Endothelial cell (in vitro differentiated cells): ENCODE results near the gene ATP5IF1. TPM values are rescaled to one million over a fixed set of nuclear protein-coding genes. Genes with fewer than 3 reads are reported as not detected.

Experiments used
- DNase-seq: peaks from one replicate; pipeline ENCODE4 v3.0.0; 2021; ENCODE audit warnings: low spot score
- H3K27ac Mint-ChIP-seq: one replicate; pipeline ENCODE4 v1.8.0; 2021; ENCODE audit warnings: mixed read lengths, inconsistent platforms; ENCODE audit not compliant: unreplicated experiment
- H3K27me3 Mint-ChIP-seq: one replicate; pipeline ENCODE4 v1.8.0; 2021; ENCODE audit warnings: mild to moderate bottlenecking, moderate library complexity, mixed read lengths, inconsistent platforms; ENCODE audit not compliant: unreplicated experiment
- H3K36me3 Mint-ChIP-seq: one replicate; pipeline ENCODE4 v1.8.0; 2021; ENCODE audit warnings: mild to moderate bottlenecking, low read depth, mixed read lengths, inconsistent platforms; ENCODE audit not compliant: unreplicated experiment
- H3K4me1 Mint-ChIP-seq: one replicate; pipeline ENCODE4 v1.8.0; 2021; ENCODE audit warnings: mild to moderate bottlenecking, mixed read lengths, inconsistent platforms; ENCODE audit not compliant: unreplicated experiment
- H3K4me3 Mint-ChIP-seq: one replicate; pipeline ENCODE4 v1.8.0; 2021; ENCODE audit warnings: mild to moderate bottlenecking, mixed read lengths, inconsistent platforms; ENCODE audit not compliant: unreplicated experiment
- H3K9me3 Mint-ChIP-seq: one replicate; pipeline ENCODE4 v1.8.0; 2021; ENCODE audit warnings: mixed read lengths, inconsistent platforms; ENCODE audit not compliant: unreplicated experiment
- total RNA-seq: library from RNA; stranded (reverse); fragmentation: NEBNext Ultra II Directional; extraction: Animal tissue kit (Norgen Biotek cat#: 25700); gene quantifications from one replicate; pipeline ENCODE4 v1.2.1, GENCODE V29; 2021; ENCODE audit not compliant: unreplicated experiment
- TF ChIP-seq, protein P1 (sequence below): fragments of 200-600 bp; sonication (generic); IDR thresholded peaks from one replicate; pipeline ENCODE4 v1.5.0; 2021; ENCODE audit warnings: antibody characterized with exemption; ENCODE audit not compliant: unreplicated experiment

Gene ATP5IF1
- total RNA-seq, 1 donor from 2014 or later = 120 TPM

DNA sequence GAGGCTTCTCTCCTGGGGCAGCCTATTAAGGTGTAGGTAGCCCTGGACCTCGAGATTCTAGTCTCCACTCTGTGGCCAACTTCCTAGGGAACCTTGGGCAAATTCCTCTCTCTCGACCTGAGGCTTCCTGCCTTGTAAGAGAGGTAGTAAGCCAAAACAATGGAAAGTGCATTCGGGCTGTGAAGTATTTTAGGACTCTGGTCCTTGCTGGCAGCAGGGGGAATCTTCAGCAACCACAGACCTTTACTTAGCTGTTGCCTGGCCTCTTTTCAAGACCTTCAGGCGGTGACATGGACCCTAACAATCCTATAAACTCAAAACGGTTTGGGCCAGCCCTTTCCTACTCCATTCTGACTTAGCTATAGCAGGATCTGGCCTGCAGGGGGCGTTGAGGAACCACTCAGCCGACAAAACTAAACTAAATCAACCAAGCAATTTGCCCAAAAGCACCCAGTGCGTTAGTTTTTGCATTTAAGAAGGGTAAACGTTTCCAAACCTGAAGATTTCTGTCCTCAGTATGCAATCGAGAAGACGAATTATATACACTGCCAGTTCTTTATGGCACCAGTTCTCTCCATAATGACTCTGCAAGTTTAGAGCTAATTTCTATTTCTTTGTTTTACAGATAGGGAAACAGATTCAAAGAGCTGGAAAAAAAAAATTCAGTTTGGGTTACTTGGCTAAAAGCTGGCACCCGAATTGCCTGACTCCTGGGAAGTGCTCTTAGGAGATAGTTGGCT, 12.5 kb downstream of the ATP5IF1 start:
- no peaks in the 10 kb centered on the region for H3K36me3 Mint-ChIP-seq
- H3K4me1 Mint-ChIP-seq = peaks cover 41% of the 10 kb centered on the region
- H3K4me3 Mint-ChIP-seq = peak overlapping the region; percentile 48
- TF ChIP-seq, protein P1, sequence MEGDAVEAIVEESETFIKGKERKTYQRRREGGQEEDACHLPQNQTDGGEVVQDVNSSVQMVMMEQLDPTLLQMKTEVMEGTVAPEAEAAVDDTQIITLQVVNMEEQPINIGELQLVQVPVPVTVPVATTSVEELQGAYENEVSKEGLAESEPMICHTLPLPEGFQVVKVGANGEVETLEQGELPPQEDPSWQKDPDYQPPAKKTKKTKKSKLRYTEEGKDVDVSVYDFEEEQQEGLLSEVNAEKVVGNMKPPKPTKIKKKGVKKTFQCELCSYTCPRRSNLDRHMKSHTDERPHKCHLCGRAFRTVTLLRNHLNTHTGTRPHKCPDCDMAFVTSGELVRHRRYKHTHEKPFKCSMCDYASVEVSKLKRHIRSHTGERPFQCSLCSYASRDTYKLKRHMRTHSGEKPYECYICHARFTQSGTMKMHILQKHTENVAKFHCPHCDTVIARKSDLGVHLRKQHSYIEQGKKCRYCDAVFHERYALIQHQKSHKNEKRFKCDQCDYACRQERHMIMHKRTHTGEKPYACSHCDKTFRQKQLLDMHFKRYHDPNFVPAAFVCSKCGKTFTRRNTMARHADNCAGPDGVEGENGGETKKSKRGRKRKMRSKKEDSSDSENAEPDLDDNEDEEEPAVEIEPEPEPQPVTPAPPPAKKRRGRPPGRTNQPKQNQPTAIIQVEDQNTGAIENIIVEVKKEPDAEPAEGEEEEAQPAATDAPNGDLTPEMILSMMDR = peak; percentile 93
- no peaks in the 10 kb centered on the region for H3K9me3 Mint-ChIP-seq
- DNase-seq = peak; percentile 80
- peak overlapping the region; percentile 100 for H3K27ac Mint-ChIP-seq
- no peaks in the 10 kb centered on the region for H3K27me3 Mint-ChIP-seq

DNA sequence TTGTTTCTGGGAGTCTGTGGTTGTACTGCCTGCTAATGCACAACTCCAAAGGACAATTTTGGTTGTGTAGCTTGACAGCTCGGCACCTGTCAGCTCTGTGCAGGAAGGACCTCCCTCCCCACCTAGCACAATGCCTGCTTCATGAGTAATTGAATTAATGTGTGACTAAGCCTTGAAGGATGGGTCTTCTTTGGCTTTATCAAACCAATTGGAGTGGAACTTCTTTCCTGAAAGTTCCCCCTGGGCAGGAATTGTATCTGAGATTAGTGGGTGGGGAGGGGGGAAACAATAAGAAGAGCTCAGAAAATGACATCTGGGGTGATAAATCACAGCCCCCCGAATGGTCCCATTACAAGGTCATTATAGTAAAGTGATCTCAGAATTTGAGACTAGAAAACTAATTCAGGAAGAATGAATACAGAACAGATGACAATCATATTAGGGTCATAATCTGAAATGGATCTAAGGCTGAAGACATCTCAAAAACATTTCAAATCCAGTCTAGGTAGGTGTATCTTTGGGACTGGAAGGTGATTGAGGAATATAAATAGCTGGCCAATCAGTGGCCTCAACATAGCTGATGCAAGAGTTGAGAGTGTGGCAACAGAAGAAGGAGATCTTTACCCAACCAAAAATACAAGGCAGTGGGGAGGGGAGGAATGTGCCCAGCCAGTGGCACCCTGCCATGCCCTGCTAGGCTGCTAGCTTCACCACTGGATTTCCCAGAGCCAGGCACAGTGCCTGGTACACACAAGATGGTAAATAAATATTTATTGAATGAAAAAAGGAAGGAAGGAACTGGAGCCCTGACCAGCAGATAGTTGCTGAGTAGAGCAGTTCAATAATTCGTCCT, 13.3 kb downstream of the ATP5IF1 start:
- DNase-seq = no peak
- TF ChIP-seq, protein P1 = no peak
- H3K4me3 Mint-ChIP-seq = peak overlapping the region; percentile 13
- H3K27me3 Mint-ChIP-seq = no peaks in the 10 kb centered on the region
- H3K36me3 Mint-ChIP-seq = no peaks in the 10 kb centered on the region
- peaks cover 34% of the 10 kb centered on the region for H3K4me1 Mint-ChIP-seq
- peak overlapping the region; percentile 16 for H3K27ac Mint-ChIP-seq
- no peaks in the 10 kb centered on the region for H3K9me3 Mint-ChIP-seq

DNA sequence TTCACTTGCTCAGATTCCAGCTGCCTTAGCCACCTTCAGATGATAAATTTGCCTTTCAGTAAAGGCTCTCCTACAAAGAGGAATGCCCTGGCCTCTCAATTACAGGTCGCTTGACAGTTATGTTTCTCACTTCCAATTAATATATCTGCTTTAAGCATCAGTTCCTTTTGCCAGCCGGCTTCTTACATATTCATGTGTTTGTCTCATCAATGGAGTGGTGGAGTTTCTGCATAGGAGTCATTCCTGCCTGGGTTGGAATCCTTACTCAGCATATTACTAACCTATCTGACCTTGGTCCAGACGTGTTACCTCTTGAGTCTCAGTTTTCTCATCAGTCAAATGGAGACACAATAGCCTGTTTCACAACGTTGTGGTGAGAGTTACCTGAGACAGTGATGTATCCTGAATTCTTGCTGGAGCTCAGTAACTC, 14.0 kb downstream of the ATP5IF1 start:
- Mint-ChIP-seq H3K4me3 (no peak overlapping the region), H3K27ac (no peak overlapping the region)
- no peak for DNase-seq

DNA sequence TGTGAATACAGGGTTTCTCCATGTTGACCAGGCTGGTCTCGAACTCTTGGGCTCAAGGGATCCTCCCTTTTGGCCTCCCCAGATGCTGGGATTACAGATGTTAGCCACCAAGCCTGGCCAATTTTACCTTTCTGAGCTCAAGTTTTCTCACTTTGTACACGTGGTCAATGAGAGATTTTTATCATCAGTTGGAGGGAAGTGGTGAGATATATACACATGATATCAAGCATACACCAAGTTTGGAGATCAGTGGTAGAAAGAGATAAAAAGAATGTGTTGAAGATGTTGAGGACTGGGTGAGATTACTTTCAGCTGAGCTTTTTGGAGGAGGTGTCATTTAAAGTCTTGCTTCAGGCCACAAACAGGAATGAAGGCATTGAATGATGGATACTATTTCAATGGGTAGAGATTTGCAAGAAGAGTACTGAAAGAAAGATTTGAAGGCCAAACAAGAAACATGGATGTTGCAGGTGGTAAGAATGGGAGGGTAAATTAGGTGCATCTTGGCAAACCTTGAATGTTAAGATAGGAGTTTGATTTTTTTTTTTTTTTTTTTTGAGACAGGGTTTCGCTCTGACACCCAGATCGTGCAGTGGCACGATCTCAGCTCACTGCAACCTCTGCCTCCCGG, 20.4 kb downstream of the ATP5IF1 start:
- TF ChIP-seq, protein P1 = no peak
- no peak overlapping the region for H3K27ac Mint-ChIP-seq
- peaks cover 16% of the 10 kb centered on the region for H3K4me1 Mint-ChIP-seq
- H3K9me3 Mint-ChIP-seq = no peaks in the 10 kb centered on the region
- peaks cover 3% of the 10 kb centered on the region for H3K36me3 Mint-ChIP-seq
- H3K4me3 Mint-ChIP-seq = no peak overlapping the region
- DNase-seq = no peak
- peaks cover 10% of the 10 kb centered on the region for H3K27me3 Mint-ChIP-seq

More for the DNA sequence above, 14.0 kb downstream of the ATP5IF1 start:
- TF ChIP-seq, protein P1 = no peak
- no peaks in the 10 kb centered on the region for H3K27me3 Mint-ChIP-seq
- no peaks in the 10 kb centered on the region for H3K36me3 Mint-ChIP-seq
- H3K9me3 Mint-ChIP-seq = no peaks in the 10 kb centered on the region
- H3K4me1 Mint-ChIP-seq = peaks cover 29% of the 10 kb centered on the region
